NT2/D1 (cell line): ENCODE data around the gene SLC2A13.

Experiments
- YY1 ChIP-seq: IDR thresholded peaks from 2 replicates; pipeline ENCODE4 v1.6.1; 2011; ENCODE audit not compliant: insufficient read length, insufficient read depth
- ZNF274 ChIP-seq: IDR thresholded peaks from 2 replicates; pipeline ENCODE4 v1.6.1; 2011; ENCODE audit warnings: mild to moderate bottlenecking, low read depth, low read length

DNA sequence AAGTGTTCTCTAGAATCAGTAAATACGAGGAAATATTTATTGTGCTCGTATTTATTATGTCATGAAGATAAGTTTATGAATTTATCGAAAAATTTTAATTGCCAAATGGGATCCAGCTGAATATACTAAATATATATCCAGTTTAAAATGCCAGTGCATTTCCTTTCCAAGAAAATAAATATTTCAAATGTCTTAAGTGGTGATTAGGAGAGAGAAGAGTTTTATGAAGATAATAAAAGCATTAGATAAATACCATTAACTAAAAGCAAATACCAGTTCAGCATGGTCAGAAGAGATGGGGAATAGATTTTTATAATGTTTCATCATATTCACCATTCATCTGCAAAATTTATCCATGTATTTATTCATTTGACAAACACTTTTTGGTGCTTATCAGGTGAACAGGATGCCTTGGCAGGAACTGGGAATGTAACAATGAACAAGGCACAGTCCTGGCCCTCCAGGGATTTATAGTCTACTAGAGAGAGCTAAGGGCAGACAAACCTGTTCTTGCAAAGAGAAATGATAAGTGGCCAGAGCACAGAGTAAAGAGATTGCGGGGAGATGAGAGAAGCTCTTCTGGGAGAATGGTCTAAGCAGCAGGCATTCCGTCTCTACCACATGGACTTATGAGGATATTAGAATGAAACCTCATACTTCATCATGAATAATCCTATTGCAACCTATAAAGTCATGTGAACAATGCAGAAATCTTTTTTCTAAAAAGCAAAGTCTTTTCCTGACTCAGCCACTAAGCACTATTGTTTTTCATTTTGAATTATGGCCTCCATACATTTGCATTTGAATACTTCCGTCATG is 342.6 kb downstream of the SLC2A13 start:
- TF ChIP-seq ZNF274 (no peak), YY1 (no peak)
